ENCODE data around the gene PITPNC1. TPM values are rescaled to one million over a fixed set of nuclear protein-coding genes. Genes with fewer than 3 reads are reported as not detected.
A peak's percentile ranks its signal among the peaks of the same experiment; 100 is the strongest.

Gene PITPNC1
- total RNA-seq, 4 donors from 2014 or later, result 7.6 to 30.1 (median 15.1) TPM

GRCh38 chr17:67438667-67439066 lies 61.6 kb downstream of the PITPNC1 start:
- Histone ChIP-seq H3K4me3 (no peak overlapping the region), H3K4me1 (peaks cover 0 to 26% (median 5%) of the 10 kb centered on the region in 3 donors), H3K27me3 (no peaks in the 10 kb centered on the region), H3K36me3 (no peaks in the 10 kb centered on the region), H3K9me3 (no peaks in the 10 kb centered on the region), H3K27ac (peak overlapping the region in 1 of 4 donors; percentile 0)
- TF ChIP-seq, protein P1, sequence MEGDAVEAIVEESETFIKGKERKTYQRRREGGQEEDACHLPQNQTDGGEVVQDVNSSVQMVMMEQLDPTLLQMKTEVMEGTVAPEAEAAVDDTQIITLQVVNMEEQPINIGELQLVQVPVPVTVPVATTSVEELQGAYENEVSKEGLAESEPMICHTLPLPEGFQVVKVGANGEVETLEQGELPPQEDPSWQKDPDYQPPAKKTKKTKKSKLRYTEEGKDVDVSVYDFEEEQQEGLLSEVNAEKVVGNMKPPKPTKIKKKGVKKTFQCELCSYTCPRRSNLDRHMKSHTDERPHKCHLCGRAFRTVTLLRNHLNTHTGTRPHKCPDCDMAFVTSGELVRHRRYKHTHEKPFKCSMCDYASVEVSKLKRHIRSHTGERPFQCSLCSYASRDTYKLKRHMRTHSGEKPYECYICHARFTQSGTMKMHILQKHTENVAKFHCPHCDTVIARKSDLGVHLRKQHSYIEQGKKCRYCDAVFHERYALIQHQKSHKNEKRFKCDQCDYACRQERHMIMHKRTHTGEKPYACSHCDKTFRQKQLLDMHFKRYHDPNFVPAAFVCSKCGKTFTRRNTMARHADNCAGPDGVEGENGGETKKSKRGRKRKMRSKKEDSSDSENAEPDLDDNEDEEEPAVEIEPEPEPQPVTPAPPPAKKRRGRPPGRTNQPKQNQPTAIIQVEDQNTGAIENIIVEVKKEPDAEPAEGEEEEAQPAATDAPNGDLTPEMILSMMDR (IDR thresholded peaks at IDR 0.05), result no peak
- TF ChIP-seq EP300 (IDR thresholded peaks at IDR 0.05) (no peak), POLR2AphosphoS5 (IDR thresholded peaks at IDR 0.05) (no peak), POLR2A (IDR thresholded peaks at IDR 0.05) (no peak)
- ATAC-seq, result no peak
- WGBS, 2 donors (ENCODE audit: low coverage in 1 of 2), result 66 to 90% methylated on average over 2 to 3 of the region's 3 CpGs

DNA sequence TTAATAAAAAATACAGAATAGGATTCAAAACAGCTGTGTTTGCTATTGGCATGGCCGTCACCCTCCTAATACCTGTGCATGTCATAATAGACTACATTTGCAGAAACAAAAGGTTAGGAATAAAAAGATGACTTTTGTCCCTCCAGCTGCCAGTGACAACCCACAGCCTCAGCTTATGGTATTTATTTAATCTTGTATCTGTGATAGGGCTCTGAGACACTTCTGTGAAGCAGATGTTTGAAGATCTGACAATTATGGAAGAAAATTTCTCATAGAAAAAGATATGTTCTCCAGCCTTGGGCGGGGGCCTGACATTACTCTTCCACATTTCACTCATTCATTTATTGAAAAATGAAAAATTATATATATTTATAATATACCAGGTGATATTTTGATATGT lies 62.2 kb downstream of the PITPNC1 start:
- no peak for ATAC-seq
- WGBS, 2 donors (ENCODE audit: low coverage in 1 of 2), result 89 to 94% methylated on average over 2 of the region's 2 CpGs
- TF ChIP-seq POLR2AphosphoS5 (IDR thresholded peaks at IDR 0.05) (no peak), POLR2A (IDR thresholded peaks at IDR 0.05) (no peak), EP300 (IDR thresholded peaks at IDR 0.05) (no peak)
- TF ChIP-seq, protein P1 (IDR thresholded peaks at IDR 0.05), result no peak

GRCh38 chr17:67440277-67441051 lies 63.4 kb downstream of the PITPNC1 start:
- peaks cover 0 to 36% (median 0%) of the 10 kb centered on the region in 3 donors for H3K4me1 ChIP-seq
- H3K4me3 ChIP-seq, result no peak overlapping the region
- H3K36me3 ChIP-seq, result no peaks in the 10 kb centered on the region
- TF ChIP-seq POLR2A (IDR thresholded peaks at IDR 0.05) (no peak), EP300 (IDR thresholded peaks at IDR 0.05) (no peak), POLR2AphosphoS5 (IDR thresholded peaks at IDR 0.05) (no peak)
- TF ChIP-seq, protein P1 (IDR thresholded peaks at IDR 0.05), result no peak
- no peaks in the 10 kb centered on the region for H3K27me3 ChIP-seq
- WGBS, 2 donors (ENCODE audit: low coverage in 1 of 2), result 62 to 91% methylated on average over 4 to 7 of the region's 7 CpGs
- ATAC-seq, result no peak
- peak overlapping the region in 3 of 4 donors; percentile 21 to 67 (median 38) for H3K27ac ChIP-seq
- H3K9me3 ChIP-seq, result no peaks in the 10 kb centered on the region

More for the DNA sequence above, 62.2 kb downstream of the PITPNC1 start:
- no peak overlapping the region for H3K27ac ChIP-seq
- H3K36me3 ChIP-seq, result no peaks in the 10 kb centered on the region
- H3K27me3 ChIP-seq, result no peaks in the 10 kb centered on the region
- H3K4me1 ChIP-seq, result peaks cover 0 to 32% (median 0%) of the 10 kb centered on the region in 3 donors
- no peak overlapping the region for H3K4me3 ChIP-seq
- H3K9me3 ChIP-seq, result no peaks in the 10 kb centered on the region

DNA sequence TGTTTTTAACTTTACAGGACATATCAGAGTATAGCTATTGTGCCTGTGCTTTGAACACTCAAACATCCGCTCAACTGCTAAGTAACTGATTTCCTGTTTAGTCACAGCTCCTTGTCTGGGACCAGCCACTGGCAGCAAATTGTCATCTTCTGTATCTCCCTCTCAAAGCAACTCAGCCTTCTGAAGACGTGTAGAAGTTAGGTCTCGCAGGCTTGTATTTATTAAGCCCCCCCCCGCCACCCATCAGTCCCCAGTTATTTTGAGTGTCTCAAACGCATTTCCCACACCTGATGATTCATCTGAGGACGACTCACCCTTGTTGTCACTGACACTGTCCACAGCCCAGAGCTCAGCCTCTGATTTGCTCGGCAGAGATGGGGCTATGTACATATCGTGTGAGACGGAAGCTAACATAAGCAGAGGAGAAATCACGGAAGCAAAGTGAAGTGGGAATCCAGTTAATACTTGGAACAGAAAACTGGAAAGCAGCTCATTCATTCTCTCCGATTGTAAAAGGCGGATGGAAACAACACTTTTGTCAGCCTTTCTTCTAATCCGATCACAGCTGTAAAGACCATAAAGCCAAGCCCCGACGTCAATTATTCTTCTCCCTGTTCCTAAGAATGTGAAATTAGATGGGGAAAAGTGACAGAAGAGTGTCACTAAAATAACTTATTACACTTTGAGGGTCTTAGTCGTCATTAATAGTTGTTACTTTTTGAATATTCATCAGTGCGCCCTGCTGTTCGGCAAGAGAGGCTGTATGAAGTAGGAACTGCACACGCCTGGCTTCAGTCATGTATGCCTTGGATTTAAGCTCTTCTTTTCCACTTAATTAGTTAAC lies 64.2 kb downstream of the PITPNC1 start:
- peaks cover 0 to 36% (median 0%) of the 10 kb centered on the region in 3 donors for H3K4me1 ChIP-seq
- peak overlapping the region in 3 of 4 donors; percentile 21 to 67 (median 38) for H3K27ac ChIP-seq
- TF ChIP-seq POLR2AphosphoS5 (IDR thresholded peaks at IDR 0.05) (no peak), POLR2A (IDR thresholded peaks at IDR 0.05) (no peak), EP300 (IDR thresholded peaks at IDR 0.05) (no peak)
- TF ChIP-seq, protein P1 (IDR thresholded peaks at IDR 0.05), result no peak
- WGBS, 2 donors (ENCODE audit: low coverage in 1 of 2), result 44 to 49% methylated on average over 10 to 18 of the region's 19 CpGs
- no peaks in the 10 kb centered on the region for H3K27me3 ChIP-seq
- H3K36me3 ChIP-seq, result no peaks in the 10 kb centered on the region
- no peaks in the 10 kb centered on the region for H3K9me3 ChIP-seq
- H3K4me3 ChIP-seq, result no peak overlapping the region
- ATAC-seq, result no peak

Data from gastroesophageal sphincter (tissue), 4 donors.